Smooth muscle cell of the brain vasculature (primary cell): ENCODE results near the gene ATOH8.
"Not testable (repeated sequence)": the region's sequence is repeated elsewhere in the genome, so short reads cannot be mapped to it uniquely, and the experiment has no call there.

Source experiments
- DNase-seq: peaks from one replicate; pipeline ENCODE4 v3.0.0-alpha.2; 2012; ENCODE audit warnings: low read depth, low spot score

The ATOH8 gene

GRCh38 chr2:85753525-85754312 is at the start of gene ATOH8:
TSS of gene ATOH8 (plus strand) at chr2:85753991. CDS start at chr2:85754190, 199 bp downstream.
- DNase-seq = peak; percentile 77

GRCh38 chr2:85704038-85704437 is 49.8 kb upstream of the ATOH8 start:
- no peak for DNase-seq

- DNase-seq = no peak
Observed at GRCh38 chr2:85704800-85705679, 48.8 kb upstream of the ATOH8 start.

GRCh38 chr2:85705680-85706039 is 48.1 kb upstream of the ATOH8 start:
- DNase-seq = no peak

- no peak for DNase-seq
Observed at GRCh38 chr2:85706063-85706462, 47.7 kb upstream of the ATOH8 start.

GRCh38 chr2:85706599-85707296 is 47.0 kb upstream of the ATOH8 start:
- DNase-seq = no peak

- peak; percentile 70 for DNase-seq
Observed at GRCh38 chr2:85707304-85707703, 46.5 kb upstream of the ATOH8 start.

GRCh38 chr2:85708641-85709040 is 45.1 kb upstream of the ATOH8 start:
- DNase-seq = no peak

- no peak for DNase-seq
Observed at GRCh38 chr2:85709401-85709811, 44.4 kb upstream of the ATOH8 start.

GRCh38 chr2:85710687-85711577 is 42.9 kb upstream of the ATOH8 start:
- DNase-seq = no peak

- DNase-seq = no peak
Observed at GRCh38 chr2:85711578-85712060, 42.2 kb upstream of the ATOH8 start.

GRCh38 chr2:85712336-85712735 is 41.5 kb upstream of the ATOH8 start:
- DNase-seq = no peak

- DNase-seq = no peak
Observed at GRCh38 chr2:85712849-85713612, 40.8 kb upstream of the ATOH8 start.

GRCh38 chr2:85713836-85714235 is 40.0 kb upstream of the ATOH8 start:
- no peak for DNase-seq

GRCh38 chr2:85714421-85714820 is 39.4 kb upstream of the ATOH8 start:
- DNase-seq = not testable (repeated sequence)

GRCh38 chr2:85714841-85715240 is 39.0 kb upstream of the ATOH8 start:
- no peak for DNase-seq

- DNase-seq = no peak
Observed at GRCh38 chr2:85716346-85716914, 37.4 kb upstream of the ATOH8 start.

GRCh38 chr2:85717308-85718008 is 36.3 kb upstream of the ATOH8 start:
- DNase-seq = no peak

- DNase-seq = no peak
Observed at GRCh38 chr2:85718009-85718391, 35.8 kb upstream of the ATOH8 start.
